NB4 (cell line): ENCODE data around the gene KRT85.

Experiments
- DNase-seq: peaks from one replicate; pipeline ENCODE4 v3.0.0; 2010; ENCODE audit warnings: low read depth
- H3K4me3 ChIP-seq: one replicate; pipeline ENCODE4 v1.5.1; 2011; ENCODE audit warnings: mild to moderate bottlenecking, low read depth, low read length, moderate library complexity
- CTCF ChIP-seq: IDR thresholded peaks from one replicate; pipeline ENCODE4 v1.5.1; 2012; ENCODE audit warnings: low read depth, low read length
- MAX ChIP-seq: IDR thresholded peaks from 2 replicates; pipeline ENCODE4 v1.6.1; 2011; ENCODE audit warnings: low read depth, low read length
- MYC ChIP-seq: IDR thresholded peaks from 2 replicates; pipeline ENCODE4 v1.6.1; 2011; ENCODE audit warnings: low read depth, low read length
- POLR2A ChIP-seq: IDR thresholded peaks from 2 replicates; pipeline ENCODE4 v1.6.1; 2011; ENCODE audit warnings: mild to moderate bottlenecking; ENCODE audit not compliant: insufficient read length; ENCODE audit errors: extremely low read depth

Gene KRT85

DNA sequence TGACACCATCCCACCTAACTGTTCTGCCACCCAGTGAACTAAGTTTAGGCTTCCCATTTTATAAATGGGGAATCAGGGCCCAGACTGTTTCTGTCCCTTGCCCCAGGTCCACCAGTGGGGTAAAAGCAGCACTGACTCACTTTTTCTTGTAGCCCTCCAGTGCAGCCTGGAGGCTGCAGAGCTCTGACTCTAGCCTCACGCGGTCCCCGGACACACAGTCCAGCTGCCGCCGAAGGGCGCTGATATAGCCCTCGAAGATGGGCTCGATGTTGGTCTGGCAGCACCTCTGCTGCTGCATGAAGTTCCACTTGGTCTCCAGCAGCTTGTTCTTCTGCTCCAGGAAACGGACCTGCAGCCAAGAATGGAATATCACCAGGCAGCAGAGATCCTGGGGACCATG is 36.3 kb upstream of the KRT85 start:
- no peak overlapping the region for H3K4me3 ChIP-seq
- DNase-seq = no peak
- TF ChIP-seq MAX (no peak), CTCF (no peak), MYC (no peak), POLR2A (no peak)

- no peak overlapping the region for H3K4me3 ChIP-seq
- TF ChIP-seq POLR2A (no peak), MAX (no peak), CTCF (no peak), MYC (no peak)
- no peak for DNase-seq
Observed at GRCh38 chr12:52402873-52403540, 35.7 kb upstream of the KRT85 start.

- no peak overlapping the region for H3K4me3 ChIP-seq
- TF ChIP-seq MYC (no peak), CTCF (no peak), POLR2A (no peak), MAX (no peak)
- no peak for DNase-seq
Observed at GRCh38 chr12:52402377-52402776, 35.1 kb upstream of the KRT85 start.

- no peak overlapping the region for H3K4me3 ChIP-seq
- no peak for DNase-seq
- no peak for TF ChIP-seq MYC
- no peak for TF ChIP-seq CTCF
- no peak for TF ChIP-seq MAX
- TF ChIP-seq POLR2A = no peak
Observed at GRCh38 chr12:52401926-52402325, 34.6 kb upstream of the KRT85 start.

DNA sequence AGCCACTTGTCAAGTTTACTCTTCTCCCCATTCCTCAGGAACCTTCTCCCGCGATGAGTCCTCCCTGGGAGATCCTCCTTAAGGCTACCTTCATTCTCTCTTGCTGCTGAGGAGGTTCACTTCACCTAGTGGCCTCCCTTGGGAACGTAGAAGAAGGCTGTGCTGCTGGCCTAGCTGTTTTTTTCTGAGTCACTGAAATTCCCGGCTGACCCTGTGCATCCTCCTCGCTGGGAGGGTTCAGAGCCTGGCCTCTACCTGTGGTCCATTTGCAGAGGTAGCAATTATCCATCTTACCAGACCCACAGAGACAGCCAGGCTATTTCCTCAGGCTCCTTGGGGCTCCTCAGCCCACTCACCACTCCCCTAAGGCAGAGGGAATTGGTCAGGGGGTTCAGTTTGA is 34.2 kb upstream of the KRT85 start:
- no peak for TF ChIP-seq MYC
- no peak for TF ChIP-seq CTCF
- no peak for TF ChIP-seq MAX
- TF ChIP-seq POLR2A = no peak
- DNase-seq = no peak
- no peak overlapping the region for H3K4me3 ChIP-seq
